Activated CD4-positive, alpha-beta T cell treated with anti-CD3 and anti-CD28 coated beads, Interleukin-2, amount 50 U/mL, for 1 hour (primary cell): Measurements from ENCODE around the gene MAN1A2.

Experiments
- DNase-seq: peaks from one replicate; pipeline ENCODE4 v3.0.0-alpha.2; 2020

The MAN1A2 gene

DNA sequence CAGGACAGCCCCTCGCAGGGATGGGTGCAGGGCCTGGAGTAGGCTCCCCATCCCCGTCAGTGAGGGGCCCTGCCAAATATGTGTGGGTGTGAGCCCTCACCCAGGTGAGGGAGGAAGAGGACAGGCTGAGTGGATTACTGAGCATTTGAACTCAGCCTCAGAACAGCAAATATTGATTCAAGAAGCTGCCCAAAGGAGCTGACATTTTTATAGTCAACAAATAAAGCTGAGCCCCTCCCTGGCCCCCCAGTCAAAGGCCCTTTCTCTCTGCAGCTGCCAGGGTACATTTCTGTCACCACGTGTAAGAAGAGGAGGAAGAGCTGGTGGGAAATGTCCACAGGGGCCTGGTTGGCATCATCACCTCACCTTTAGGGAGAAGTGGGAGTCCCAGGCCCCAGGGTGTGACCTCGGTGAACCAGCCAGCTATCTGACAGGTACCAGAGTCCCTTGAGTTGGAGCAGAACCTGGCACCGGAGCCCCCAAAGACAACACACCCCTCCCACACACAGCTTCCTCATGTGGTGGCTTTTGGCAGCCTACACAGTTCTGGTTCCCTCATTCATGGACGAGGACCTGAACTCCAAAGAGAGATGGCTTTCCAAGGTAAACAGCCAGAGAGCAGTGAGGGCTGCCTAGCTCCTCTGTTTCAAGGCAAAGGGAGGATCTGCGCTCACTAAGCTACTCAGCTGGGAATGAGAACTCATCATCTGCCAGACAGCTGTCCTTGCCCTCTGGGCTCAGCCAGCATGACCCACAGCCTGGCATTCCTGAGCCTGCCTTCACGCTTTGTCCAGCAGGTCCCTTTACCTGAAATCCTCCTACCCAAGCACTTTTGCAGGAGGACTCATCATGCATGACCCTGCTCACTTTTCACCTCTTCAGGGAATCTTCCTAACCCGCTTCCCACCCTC is 195.6 kb downstream of the MAN1A2 start:
- DNase-seq: no peak

DNA sequence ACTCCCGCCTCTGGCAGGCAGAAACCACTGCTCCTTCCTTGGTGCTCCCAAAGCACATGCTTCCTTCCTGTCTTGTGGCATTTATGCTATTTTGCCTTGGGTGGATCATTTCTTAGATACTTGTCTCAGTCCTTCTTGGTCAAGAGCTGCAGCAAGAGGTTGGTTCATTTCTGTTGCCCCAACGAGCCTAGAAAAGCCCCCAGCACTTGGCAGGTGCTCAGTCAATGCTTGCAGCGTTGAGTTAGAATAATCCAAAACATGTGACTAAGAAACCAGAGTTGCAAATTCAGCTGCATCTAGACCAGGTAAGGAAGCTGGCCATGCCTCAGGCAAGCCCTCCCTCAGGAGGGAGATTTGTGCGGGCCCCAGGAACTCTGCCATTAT is 196.2 kb downstream of the MAN1A2 start:
- no peak for DNase-seq

DNA sequence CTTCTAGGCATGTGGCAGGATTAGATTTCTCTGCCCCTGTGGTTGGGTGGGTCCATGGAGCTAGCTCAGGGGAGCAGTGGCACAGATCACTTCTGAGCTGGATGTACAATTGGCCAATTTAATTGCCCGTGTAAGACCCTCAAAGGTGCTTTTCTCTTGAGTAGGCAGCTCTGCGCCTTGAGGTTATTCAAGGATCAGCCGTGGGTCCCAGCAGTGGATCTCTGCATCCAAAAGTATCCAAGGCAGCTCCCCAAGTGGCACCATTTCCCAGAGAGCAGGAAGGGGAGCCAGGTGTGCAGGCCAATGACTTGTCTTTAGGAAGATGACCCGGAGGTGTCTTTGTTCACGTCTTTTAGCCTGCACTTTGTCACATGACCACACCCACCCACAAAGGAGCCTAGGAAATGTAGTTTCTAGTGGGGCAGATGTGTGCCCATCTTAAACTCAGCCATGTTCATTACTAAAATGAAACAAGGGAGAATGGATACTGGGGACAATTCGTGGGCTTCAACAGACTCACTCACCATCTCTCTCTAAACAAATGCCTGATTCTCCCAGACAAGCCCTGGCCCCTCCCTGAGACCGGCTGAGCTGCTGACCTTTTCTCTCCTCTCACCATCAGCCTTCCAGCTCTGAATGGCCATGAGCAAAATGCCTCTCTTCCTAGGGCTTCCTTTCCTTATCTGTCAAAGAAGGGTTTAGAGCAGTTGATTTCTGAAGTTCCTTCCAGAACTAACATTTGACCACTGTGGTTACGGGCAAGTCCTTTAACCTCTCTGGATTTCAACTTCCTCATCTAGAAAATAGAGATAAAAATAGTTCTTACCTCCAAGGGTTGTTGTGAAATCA is 197.2 kb downstream of the MAN1A2 start:
- DNase-seq: no peak

DNA sequence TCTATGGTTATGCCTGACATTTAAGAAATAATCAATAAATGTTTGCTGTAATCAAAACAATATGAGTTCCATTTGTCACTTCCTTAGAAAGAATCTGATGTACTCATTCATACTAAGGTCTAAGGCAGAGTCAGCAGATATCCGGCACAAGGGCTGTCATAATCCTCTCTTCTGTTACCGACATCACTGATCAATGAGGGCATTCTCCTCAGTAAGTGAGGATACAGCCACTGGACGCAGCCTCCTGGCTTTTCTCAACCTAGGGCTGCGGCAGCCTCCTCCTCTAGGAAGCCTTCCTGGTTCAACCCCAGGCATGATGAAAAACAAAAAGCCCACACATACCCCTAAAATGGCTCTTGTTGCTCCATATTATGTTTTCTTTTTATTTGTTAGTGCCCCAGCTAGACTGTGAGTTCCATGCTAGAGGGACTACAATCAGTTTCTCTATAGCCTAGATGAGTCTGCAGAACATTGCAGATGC is 197.9 kb downstream of the MAN1A2 start:
- no peak for DNase-seq

DNA sequence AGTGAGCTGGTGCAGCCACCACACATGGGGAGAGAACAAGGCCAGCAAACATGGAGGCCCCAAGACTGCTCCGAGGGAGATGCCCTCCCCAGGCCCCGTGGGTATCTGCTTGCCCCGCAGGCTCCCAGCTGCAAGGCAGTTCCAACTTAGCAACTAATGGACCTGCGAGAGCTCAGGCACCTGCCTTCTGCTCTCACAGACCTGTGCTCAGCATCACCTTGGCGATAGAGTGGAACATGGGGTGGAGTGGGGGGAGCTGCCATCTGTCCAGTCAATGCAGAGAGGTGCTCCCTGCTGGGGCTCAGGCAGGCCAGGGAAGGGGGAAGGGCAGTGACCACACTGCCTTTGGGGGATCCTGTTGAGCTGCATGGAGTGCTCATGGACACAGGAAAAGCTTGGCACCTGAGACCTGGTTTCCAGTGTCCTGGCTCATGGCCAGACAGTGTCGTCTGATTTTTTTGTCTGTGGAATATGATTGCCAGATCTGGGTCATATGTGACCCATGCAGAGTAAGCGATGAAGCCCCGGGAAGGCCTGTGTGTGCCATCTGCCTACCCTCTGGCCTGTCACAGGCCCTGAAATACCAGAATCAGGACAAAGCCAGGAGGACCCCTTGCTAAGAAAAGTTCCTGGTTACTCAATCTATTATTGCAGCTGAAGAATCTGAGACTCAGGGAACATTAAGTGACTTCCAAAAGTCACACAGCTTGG is 198.7 kb downstream of the MAN1A2 start:
- no peak for DNase-seq

GRCh38 chr1:117566556-117566955 is 199.3 kb downstream of the MAN1A2 start:
- DNase-seq: no peak

DNA sequence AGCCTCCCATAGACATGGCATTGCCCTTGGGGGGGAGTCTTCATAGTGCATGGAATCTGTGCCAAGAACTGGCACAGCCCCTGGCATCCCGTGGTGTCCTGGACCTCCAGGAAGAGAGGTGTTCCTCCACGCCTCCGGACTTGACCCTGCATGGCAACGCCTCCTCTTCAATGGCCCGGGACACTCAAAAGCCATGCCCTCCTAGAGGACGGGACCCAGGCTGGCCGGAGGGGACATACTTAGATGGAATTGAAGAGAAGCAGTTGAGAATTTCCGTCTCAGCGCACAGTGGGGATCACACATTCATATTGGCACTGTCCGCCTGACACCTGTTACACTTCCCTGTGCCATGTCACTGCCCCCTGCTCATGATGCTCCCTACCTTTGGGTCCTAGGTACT is 200.2 kb downstream of the MAN1A2 start:
- DNase-seq: no peak

GRCh38 chr1:117567976-117568375 is 200.7 kb downstream of the MAN1A2 start:
- no peak for DNase-seq

- no peak for DNase-seq
Measured at GRCh38 chr1:117568999-117569398, 201.8 kb downstream of the MAN1A2 start.

DNA sequence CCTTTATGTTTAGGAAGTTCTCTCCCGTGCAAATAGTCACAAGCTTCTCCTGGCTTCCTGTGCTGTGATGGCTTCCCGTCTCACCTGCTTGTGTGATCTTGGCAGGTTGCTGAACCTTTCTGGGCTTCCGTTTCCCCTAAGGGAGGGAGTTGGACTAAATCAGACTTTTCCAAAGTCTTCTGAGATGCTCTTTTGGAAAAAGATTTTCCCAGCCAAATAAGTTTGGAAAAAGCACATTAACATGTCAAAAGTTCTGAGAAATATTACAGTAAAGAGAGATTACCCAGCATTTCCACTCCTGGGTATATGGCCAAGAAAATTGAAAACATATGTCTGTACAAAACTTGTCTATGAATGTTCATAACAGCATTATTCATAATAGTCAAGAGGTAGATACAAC is 202.6 kb downstream of the MAN1A2 start:
- DNase-seq: no peak

DNA sequence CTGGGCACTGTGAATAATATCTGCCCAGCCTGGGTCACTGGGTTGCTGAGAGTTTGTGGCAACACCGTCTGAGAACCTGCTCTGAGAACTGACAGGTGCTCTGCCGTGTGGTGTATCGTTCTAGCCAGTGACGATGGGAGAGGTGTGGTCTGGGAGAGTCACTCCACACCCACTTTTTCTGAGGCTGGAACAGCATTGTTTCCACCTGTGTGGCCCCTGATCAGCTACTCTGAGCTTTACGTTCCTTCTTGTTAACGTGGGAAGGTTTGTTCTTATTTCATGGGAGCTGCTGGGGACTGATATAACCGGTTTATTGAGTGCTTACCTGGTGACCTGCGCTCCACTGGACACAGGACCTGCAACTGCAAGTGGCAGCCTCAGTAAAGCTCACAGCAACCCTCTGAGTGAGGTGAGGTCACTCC is 203.8 kb downstream of the MAN1A2 start:
- no peak for DNase-seq

DNA sequence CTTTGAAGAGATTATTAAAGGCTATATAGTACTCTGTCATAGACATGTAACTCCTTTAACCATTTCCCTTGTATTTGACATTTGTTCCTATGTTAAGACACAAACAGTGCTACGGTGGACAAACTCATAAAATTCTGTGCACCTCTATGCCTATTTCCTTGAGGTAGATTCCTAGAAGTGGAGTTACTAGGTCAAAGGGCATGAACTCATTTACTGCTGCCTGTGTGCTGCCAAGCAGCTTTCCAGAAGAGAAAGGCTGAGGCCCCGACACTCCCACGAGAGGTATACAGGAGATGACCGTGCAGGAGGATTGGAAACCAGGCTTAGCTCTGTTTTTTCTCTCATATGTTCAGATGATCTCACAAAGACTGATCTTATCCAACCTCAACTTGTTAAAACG is 204.2 kb downstream of the MAN1A2 start:
- DNase-seq: no peak

- no peak for DNase-seq
Measured at GRCh38 chr1:117572546-117572945, 205.3 kb downstream of the MAN1A2 start.

DNA sequence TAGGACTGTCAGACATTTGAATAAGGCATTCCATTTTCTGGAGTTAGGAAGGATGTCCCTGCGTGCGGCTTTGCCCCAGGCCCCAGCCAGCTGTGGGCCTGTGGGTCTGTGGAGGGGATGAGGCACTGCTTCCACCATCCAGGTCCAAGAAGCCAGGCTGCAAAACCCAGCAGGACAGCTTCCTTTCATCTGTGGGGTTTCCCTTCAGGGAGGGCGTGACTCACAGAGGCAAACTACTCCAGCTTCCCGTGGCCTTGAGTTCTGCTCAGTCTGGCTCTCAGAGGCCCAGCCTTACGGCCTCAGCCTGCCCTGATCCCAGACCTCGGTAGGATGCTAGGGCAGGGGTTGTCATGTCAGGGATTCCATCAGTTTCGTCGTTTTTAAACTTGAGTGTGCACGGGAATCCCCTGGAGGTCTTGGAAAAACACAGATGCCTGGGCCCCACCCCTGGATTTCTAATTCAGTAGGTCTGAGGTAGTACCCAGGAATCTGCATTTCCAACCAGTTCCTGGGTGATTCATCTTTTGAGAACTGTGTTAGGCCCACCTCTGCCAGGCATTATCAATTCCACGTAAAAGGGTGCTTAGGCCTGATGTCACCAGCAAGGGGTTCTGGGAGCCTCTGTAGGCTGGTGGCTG is 206.3 kb downstream of the MAN1A2 start:
- no peak for DNase-seq

DNA sequence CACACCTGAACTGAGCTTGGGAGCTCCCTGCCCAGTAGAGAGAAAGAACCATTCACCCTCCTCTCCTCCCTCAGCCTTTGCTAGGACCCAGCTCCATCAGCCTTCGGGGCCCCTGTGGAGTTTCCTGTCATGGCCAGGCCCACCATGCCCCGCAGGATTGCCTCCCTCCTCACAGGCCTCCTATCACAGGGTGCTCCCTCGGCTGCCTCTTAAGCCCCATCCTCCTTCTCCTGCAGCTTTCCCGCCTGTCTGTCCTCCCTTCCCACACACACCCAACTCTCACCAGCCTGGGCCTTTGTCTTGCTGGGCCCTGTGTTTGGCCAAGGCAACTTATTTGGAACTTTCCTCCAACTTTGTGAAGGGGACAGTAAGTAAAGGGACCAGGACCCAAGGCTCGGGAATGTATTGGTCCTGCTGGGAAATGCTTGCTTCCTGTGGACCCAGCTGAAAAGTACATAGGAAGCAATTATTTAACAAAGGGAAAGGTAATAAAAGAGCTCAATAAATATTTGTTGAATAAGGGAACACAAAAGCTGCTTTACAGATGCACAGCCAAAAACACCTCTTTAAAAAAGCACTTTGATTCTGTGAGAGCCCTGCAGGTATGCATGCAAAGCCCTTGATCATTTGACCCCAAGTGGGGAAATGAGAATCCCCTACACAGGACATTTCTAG is 207.0 kb downstream of the MAN1A2 start:
- no peak for DNase-seq

GRCh38 chr1:117575586-117576225 is 208.5 kb downstream of the MAN1A2 start:
- DNase-seq: no peak

DNA sequence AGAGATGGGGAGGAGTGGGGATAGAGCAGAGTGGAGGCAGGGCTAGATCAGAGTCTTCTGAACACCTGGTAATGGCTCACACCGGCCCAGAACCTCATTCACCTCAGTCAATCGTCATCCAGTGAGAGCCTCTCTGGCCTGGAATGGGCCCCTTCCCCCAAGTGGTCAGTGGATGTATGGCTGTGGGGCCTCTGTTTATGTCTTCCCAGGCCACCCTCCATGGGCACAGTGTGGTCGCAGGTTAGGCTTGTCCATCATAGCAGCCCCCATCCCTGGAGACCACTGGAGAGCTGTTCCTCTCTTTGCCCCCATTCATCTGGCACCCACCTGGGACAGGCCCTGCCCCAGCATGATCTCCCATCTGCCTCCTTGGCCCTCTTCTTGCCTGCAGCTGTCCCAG is 209.0 kb downstream of the MAN1A2 start:
- no peak for DNase-seq

DNA sequence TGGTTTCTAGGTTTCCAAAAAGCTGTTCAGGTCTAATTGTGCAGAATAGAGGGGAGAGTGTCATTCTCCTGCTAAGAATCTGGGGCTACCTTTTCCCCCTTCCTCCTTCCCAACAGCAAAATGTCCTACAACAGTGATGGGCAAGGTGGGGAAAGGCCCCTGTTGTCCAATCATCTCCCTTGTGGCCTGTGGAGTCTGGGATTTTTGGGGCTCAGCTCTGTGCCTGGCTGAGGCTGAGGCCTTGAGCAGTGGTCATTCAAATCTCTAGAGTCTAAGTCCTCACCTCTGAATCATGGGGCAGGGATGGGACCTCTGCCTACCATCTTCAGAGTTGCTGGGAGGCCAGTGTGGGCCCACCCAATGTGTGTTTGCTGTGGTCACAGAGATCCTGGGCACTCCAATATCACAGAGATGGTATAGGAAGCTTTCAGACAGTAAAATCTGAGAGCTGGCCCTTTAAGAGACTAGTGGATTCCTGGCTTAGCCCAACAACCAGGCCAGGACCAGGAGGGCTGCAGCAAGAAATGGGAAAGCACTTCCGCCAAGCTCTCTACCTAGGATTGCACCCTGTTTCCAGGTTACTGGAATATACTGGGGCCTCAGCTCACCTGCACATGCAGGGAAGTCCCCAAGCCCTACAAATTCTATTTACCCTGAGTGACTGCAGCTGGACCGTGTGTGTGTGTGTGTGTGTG is 210.1 kb downstream of the MAN1A2 start:
- no peak for DNase-seq

DNA sequence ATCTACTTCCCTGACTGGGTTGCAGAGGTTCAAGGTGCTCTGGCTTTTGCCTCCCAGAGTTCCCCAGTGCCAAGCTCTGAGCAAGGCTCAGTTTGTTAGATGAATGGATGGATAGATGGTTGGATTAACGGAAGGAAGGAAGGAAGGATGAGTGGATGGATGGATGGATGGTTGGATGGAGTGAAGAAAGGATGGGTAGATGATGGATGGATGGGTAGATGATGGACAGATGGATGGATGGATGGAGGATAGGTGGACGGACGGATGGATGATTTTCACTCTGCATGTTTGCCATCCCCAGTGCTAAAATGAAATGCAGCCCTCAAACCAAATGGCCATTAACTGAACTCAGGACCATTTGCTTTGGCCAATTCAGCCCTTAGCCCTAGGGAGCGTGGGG is 211.2 kb downstream of the MAN1A2 start:
- no peak for DNase-seq
